Stimulated activated naive CD8-positive, alpha-beta T cell treated with anti-CD3 and anti-CD28 coated beads, Interleukin-15, Interleukin-2, amounts not matched to agents 100 ng/mL and 50 ng/mL, for 24 hours (primary cell): ENCODE measurements around the gene CD48.
"Not testable (repeated sequence)": the region's sequence is repeated elsewhere in the genome, so short reads cannot be mapped to it uniquely, and the experiment has no call there.

Experiments
- H3K27ac Mint-ChIP-seq: one replicate; pipeline ENCODE4 v1.8.0; 2021; ENCODE audit warnings: mild to moderate bottlenecking, mixed read lengths
- H3K27me3 Mint-ChIP-seq: one replicate; pipeline ENCODE4 v1.8.0; 2021; ENCODE audit warnings: mixed read lengths
- H3K36me3 Mint-ChIP-seq: one replicate; pipeline ENCODE4 v1.8.0; 2021; ENCODE audit warnings: low read depth, mixed read lengths
- H3K4me1 Mint-ChIP-seq: one replicate; pipeline ENCODE4 v1.8.0; 2021; ENCODE audit warnings: low read depth, mixed read lengths
- H3K4me3 Mint-ChIP-seq: one replicate; pipeline ENCODE4 v1.8.0; 2021; ENCODE audit warnings: mild to moderate bottlenecking, mixed read lengths
- H3K9me3 Mint-ChIP-seq: one replicate; pipeline ENCODE4 v1.8.0; 2021; ENCODE audit warnings: mixed read lengths

CD48 gene

GRCh38 chr1:160731564-160731963, 19.9 kb upstream of the CD48 start:
- Mint-ChIP-seq H3K36me3 (peaks cover 40% of the 10 kb centered on the region), H3K4me1 (peaks cover 45% of the 10 kb centered on the region), H3K9me3 (peaks cover 35% of the 10 kb centered on the region), H3K27ac (peak overlapping the region; percentile 58)
- not testable (repeated sequence) for H3K27me3 Mint-ChIP-seq, H3K4me3 Mint-ChIP-seq

GRCh38 chr1:160727316-160727640, 15.7 kb upstream of the CD48 start:
- H3K27me3 Mint-ChIP-seq, result no peaks in the 10 kb centered on the region
- no peak overlapping the region for H3K4me3 Mint-ChIP-seq
- H3K9me3 Mint-ChIP-seq, result peaks cover 2% of the 10 kb centered on the region
- H3K27ac Mint-ChIP-seq, result no peak overlapping the region
- peaks cover 35% of the 10 kb centered on the region for H3K4me1 Mint-ChIP-seq
- peaks cover 8% of the 10 kb centered on the region for H3K36me3 Mint-ChIP-seq

GRCh38 chr1:160726498-160727315, 15.1 kb upstream of the CD48 start:
- Mint-ChIP-seq H3K27me3 (no peaks in the 10 kb centered on the region), H3K4me3 (no peak overlapping the region)

GRCh38 chr1:160726114-160726497, 14.5 kb upstream of the CD48 start:
- no peaks in the 10 kb centered on the region for H3K9me3 Mint-ChIP-seq

More at GRCh38 chr1:160726498-160727315, 15.1 kb upstream of the CD48 start:
- Mint-ChIP-seq H3K27ac (no peak overlapping the region), H3K9me3 (no peaks in the 10 kb centered on the region), H3K4me1 (peaks cover 33% of the 10 kb centered on the region), H3K36me3 (peaks cover 2% of the 10 kb centered on the region)

GRCh38 chr1:160724465-160725242, 13.0 kb upstream of the CD48 start:
- no peaks in the 10 kb centered on the region for H3K36me3 Mint-ChIP-seq
- H3K27me3 Mint-ChIP-seq, result no peaks in the 10 kb centered on the region
- peaks cover 43% of the 10 kb centered on the region for H3K4me1 Mint-ChIP-seq
- H3K27ac Mint-ChIP-seq, result no peak overlapping the region
- no peak overlapping the region for H3K4me3 Mint-ChIP-seq
- no peaks in the 10 kb centered on the region for H3K9me3 Mint-ChIP-seq

More at GRCh38 chr1:160726114-160726497, 14.5 kb upstream of the CD48 start:
- H3K4me1 Mint-ChIP-seq, result peaks cover 30% of the 10 kb centered on the region
- no peak overlapping the region for H3K4me3 Mint-ChIP-seq
- no peaks in the 10 kb centered on the region for H3K27me3 Mint-ChIP-seq
- H3K27ac Mint-ChIP-seq, result no peak overlapping the region
- no peaks in the 10 kb centered on the region for H3K36me3 Mint-ChIP-seq

- H3K4me3 Mint-ChIP-seq, result no peak overlapping the region
- H3K27me3 Mint-ChIP-seq, result no peaks in the 10 kb centered on the region
- H3K36me3 Mint-ChIP-seq, result no peaks in the 10 kb centered on the region
- no peak overlapping the region for H3K27ac Mint-ChIP-seq
- H3K9me3 Mint-ChIP-seq, result no peaks in the 10 kb centered on the region
- peaks cover 46% of the 10 kb centered on the region for H3K4me1 Mint-ChIP-seq
Observed at GRCh38 chr1:160723332-160723731, 11.7 kb upstream of the CD48 start.

- Mint-ChIP-seq H3K27ac (peak overlapping the region; percentile 27), H3K36me3 (no peaks in the 10 kb centered on the region), H3K4me3 (peak overlapping the region; percentile 59), H3K27me3 (no peaks in the 10 kb centered on the region), H3K4me1 (peaks cover 53% of the 10 kb centered on the region), H3K9me3 (no peaks in the 10 kb centered on the region)
Observed at GRCh38 chr1:160722726-160723125, 11.1 kb upstream of the CD48 start.

GRCh38 chr1:160721473-160721872, 9.9 kb upstream of the CD48 start:
- Mint-ChIP-seq H3K9me3 (no peaks in the 10 kb centered on the region), H3K4me3 (no peak overlapping the region), H3K27me3 (no peaks in the 10 kb centered on the region), H3K4me1 (peaks cover 65% of the 10 kb centered on the region), H3K36me3 (no peaks in the 10 kb centered on the region), H3K27ac (no peak overlapping the region)

GRCh38 chr1:160720356-160721085, 8.9 kb upstream of the CD48 start:
- peak overlapping the region; percentile 54 for H3K27ac Mint-ChIP-seq
- H3K27me3 Mint-ChIP-seq, result no peaks in the 10 kb centered on the region
- no peak overlapping the region for H3K4me3 Mint-ChIP-seq

GRCh38 chr1:160718210-160718609, 6.6 kb upstream of the CD48 start:
- H3K27me3 Mint-ChIP-seq, result no peaks in the 10 kb centered on the region
- no peaks in the 10 kb centered on the region for H3K9me3 Mint-ChIP-seq
- no peak overlapping the region for H3K4me3 Mint-ChIP-seq
- no peak overlapping the region for H3K27ac Mint-ChIP-seq
- H3K4me1 Mint-ChIP-seq, result peaks cover 77% of the 10 kb centered on the region
- no peaks in the 10 kb centered on the region for H3K36me3 Mint-ChIP-seq

More at GRCh38 chr1:160720356-160721085, 8.9 kb upstream of the CD48 start:
- no peaks in the 10 kb centered on the region for H3K9me3 Mint-ChIP-seq
- H3K36me3 Mint-ChIP-seq, result no peaks in the 10 kb centered on the region
- peaks cover 70% of the 10 kb centered on the region for H3K4me1 Mint-ChIP-seq

- Mint-ChIP-seq H3K9me3 (no peaks in the 10 kb centered on the region), H3K4me3 (no peak overlapping the region), H3K27me3 (no peaks in the 10 kb centered on the region), H3K36me3 (no peaks in the 10 kb centered on the region), H3K27ac (peak overlapping the region; percentile 6), H3K4me1 (peaks cover 77% of the 10 kb centered on the region)
Observed at GRCh38 chr1:160717306-160717705, 5.7 kb upstream of the CD48 start.

- Mint-ChIP-seq H3K4me1 (peaks cover 80% of the 10 kb centered on the region), H3K4me3 (no peak overlapping the region), H3K36me3 (no peaks in the 10 kb centered on the region), H3K9me3 (no peaks in the 10 kb centered on the region), H3K27me3 (no peaks in the 10 kb centered on the region), H3K27ac (no peak overlapping the region)
Observed at GRCh38 chr1:160716013-160716412, 4.4 kb upstream of the CD48 start.

GRCh38 chr1:160714034-160714648, 2.5 kb upstream of the CD48 start:
- H3K9me3 Mint-ChIP-seq, H3K36me3 Mint-ChIP-seq, H3K27ac Mint-ChIP-seq, H3K27me3 Mint-ChIP-seq: not testable (repeated sequence)
- Mint-ChIP-seq H3K4me1 (peaks cover 67% of the 10 kb centered on the region), H3K4me3 (peak overlapping the region; percentile 3)

- Mint-ChIP-seq H3K9me3 (no peaks in the 10 kb centered on the region), H3K36me3 (no peaks in the 10 kb centered on the region), H3K27me3 (no peaks in the 10 kb centered on the region), H3K27ac (no peak overlapping the region), H3K4me1 (peaks cover 62% of the 10 kb centered on the region), H3K4me3 (no peak overlapping the region)
Observed at GRCh38 chr1:160713161-160713560, 1.5 kb upstream of the CD48 start.
